GM12892 (cell line): ENCODE results near the gene MAP3K5.

Experiments used
- POLR2A ChIP-seq: IDR thresholded peaks from 2 replicates; pipeline ENCODE4 v1.6.1; 2011; ENCODE audit warnings: low read depth, low read length, control low read depth
- POLR2AphosphoS5 ChIP-seq: IDR thresholded peaks from 2 replicates; pipeline ENCODE4 v1.6.1; 2011; ENCODE audit warnings: low read depth, low read length, control low read depth
- TAF1 ChIP-seq: IDR thresholded peaks from 2 replicates; pipeline ENCODE4 v1.6.1; 2011; ENCODE audit warnings: low read depth, mild to moderate bottlenecking, control low read depth, low read length, borderline replicate concordance

DNA sequence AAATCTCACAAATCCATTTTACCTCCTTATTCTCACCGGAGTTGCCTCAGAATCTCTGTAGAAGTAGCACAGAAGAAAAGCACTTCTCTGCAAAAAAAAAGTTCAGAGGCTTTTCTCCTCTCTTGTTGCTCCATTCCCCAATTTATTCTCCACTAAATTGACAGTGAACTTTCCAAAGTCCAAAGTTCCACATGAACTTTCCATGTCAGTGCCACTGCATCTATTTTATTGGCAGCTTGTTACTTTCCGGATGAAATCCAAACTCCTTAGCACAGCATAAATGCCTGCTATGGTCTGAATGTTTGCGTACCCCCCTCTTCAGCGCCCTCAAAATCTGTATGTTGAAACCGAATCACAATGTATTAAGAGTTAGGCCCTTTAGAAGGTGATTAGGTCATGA, 165.1 kb downstream of the MAP3K5 start:
- TF ChIP-seq TAF1 (no peak), POLR2A (no peak), POLR2AphosphoS5 (no peak)
